GM21360 (cell line): ENCODE data around the gene GRXCR2.
A peak's percentile ranks its signal among the peaks of the same experiment; 100 is the strongest.
"Not testable (repeated sequence)": the region's sequence is repeated elsewhere in the genome, so short reads cannot be mapped to it uniquely, and the experiment has no call there.

Source experiments
- ATAC-seq: cut with Tn5 transposase; IDR thresholded peaks from one replicate; pipeline ENCODE4 v1.9.1; 2021; ENCODE audit warnings: mild to moderate bottlenecking, moderate library complexity; ENCODE audit not compliant: unreplicated experiment

Gene GRXCR2

DNA sequence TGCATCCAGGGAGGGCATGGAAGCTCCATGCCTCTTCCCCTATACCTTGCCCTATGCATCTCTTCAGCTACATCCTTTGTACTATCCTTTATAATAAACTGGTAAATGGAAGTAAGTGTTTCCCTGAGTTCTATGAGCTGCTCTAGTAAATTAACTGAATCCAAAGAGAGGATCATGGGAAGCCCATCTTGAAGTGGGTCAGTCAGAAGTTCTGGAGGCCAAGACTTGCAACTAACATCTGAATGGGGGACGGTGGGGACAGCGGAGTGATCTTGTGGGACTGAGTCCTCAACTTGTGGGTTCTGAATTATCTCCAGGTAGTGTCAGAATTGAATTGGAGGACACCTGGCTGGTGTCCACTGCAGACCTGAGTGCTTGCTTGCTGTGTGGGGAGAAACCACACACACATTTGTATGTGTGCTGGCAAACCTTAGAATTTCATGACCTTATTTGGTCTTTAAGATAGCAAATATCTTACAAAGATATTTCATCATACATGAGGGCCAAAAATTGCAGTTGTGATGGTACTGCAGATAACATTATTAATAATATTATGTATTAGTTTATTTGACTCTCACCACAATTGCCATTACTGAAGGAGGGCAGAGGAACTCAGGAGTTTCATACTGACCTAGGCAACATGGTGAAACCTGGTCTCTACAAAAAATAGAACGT is 32.2 kb downstream of the GRXCR2 start:
- ATAC-seq: no peak

GRCh38 chr5:145838276-145838675 is 34.5 kb downstream of the GRXCR2 start:
- no peak for ATAC-seq

- ATAC-seq: not testable (repeated sequence)
Measured at GRCh38 chr5:145836241-145836640, 36.6 kb downstream of the GRXCR2 start.

DNA sequence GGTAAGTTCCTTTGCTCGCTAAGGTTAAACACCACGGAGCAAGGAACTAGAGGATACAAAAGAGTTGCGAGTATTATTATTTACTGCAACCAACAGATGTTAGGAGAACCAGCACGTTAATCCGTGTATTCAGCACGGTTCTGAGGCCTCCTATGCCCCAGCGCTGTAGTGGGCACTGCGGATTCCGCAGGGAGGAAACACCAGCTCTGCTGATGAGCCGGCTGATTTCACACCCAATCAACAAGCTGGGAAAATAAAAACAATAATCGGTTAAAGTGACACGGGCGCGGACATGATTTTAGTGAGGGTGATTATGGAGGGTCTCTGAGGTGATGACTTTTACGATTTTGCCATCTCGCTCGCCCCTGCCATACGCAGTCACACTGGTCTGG is 37.0 kb downstream of the GRXCR2 start:
- ATAC-seq: no peak

- ATAC-seq: peak; percentile 70
Measured at GRCh38 chr5:145834917-145835847, 37.6 kb downstream of the GRXCR2 start, which contains the start of gene PRELID2. PRELID2 (minus strand) TSS chr5:145835342; CDS start chr5:145835251, 91 bp downstream.

DNA sequence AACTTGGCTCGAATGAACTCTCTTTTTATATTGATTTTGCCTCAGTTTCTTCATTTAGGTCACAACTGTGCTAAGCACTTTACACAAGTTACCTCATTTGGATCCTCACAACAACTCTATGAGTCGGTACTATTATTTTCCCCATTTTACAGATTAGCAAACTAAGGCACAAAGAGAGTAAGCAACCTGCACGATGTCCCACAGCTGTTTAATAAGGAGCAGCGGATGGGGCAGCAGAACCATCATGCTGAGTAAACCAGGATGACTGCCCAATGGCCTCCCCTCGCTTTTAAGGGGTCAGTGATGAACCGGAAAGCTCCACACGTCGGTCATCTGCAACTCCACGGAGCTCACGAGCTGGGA is 38.3 kb downstream of the GRXCR2 start:
- ATAC-seq: no peak

DNA sequence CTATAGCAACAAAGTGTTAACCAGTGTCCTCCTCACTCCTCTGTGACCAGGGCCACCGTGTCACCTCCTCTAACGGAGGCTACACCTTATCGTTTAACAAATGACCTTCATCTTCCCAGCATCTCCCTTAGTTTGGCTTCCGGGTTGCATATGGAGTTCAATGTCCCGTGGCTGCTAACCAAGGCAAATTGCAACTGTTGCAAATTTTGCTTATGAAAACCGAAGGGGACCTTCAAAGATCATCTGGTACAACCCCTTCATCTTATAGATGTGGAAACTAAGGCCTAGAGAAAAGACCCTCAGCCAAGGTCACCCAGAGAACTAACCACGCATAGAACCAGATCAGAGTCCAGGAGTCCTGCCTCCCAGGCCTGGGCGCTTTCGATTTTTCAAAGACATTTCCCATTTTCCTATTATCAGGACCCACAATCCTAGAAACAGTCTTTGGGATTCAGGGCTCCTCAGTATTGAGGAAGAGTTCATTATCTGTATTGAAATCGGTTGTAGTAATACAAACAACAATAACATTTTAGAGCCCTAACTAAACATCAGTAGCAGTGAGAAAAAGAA is 39.1 kb downstream of the GRXCR2 start:
- ATAC-seq: no peak

DNA sequence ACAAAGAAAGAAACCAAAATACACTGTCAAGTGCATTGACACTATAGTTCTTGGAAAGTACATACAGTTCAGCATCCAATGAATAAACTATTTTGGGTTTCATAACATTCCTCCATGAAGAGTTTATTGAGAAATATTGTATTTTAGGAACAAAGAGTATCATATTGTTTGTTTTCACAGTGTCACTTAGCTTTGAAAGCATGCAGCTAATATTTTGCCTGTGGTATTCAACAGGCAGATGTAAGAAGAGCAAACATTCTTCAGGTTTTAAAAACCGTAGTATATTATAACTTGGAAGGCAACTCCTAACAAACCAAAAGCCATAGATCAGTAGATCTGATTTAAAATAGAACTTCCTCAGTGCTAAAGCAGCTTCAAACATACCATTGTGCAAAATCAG is 42.2 kb downstream of the GRXCR2 start:
- no peak for ATAC-seq

DNA sequence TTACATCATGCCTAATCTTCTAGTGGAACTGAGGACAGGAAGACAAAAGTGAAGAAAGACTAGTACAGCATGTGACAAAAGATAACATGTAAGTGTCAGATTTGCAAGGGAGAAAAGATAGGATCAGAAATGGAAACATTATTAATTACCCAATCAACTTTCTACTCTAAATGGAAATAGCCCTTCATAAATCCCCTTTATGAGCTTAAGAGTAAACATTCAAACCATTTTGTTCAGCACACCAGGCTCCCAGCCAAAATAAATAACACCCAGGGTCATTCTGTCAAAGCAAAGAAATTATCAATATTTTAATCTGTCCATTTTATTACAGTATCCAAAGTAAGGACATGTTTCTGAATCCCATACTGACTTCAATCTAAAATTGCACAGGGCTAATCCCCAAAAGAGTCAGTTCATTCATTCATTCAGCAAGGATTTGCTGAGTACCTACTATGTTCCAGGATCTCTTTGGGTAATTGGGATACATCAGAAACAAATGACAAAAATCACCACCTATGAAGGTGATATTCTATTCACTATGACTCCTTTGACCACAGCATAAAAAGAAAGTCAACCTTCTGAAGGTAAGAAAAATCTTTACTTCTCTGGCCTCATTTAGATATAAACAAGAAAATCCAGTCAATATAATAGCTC is 43.0 kb downstream of the GRXCR2 start:
- ATAC-seq: no peak

DNA sequence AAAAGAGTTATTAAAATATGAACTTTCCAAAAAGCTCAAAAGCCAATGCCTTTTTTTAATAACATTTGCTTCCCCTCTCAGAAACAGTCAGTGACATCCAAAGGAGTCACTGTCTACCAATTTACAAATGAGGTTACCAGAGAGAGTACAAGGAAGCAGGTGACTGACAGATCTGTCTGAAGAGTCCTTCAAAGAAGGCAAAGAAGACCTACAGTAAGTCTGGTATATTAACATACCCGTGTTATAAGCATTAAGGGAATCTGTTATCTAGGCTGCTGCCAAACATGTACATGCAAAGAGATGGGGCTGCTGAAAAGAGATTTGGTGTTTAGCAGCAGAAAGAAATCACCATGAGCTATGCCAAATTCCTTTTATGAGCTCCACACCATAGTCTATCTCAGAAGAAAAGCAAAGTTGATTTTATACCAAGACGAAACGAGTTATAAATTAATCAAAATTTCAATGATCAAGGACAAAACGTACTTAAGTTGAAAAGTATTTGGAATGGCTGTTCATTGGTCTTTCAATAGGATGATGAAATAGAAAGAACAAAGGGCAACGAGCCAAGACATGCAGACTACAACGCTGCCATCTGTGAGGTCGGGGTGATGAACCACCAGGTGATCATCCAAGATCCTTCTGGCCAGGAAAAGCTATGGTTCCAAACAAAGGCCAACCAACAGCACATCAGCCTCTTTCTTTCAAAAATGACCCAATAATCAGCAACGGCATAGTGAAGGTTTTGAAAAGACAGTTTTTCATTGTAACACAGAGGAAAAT is 45.7 kb downstream of the GRXCR2 start:
- ATAC-seq: no peak

- ATAC-seq: peak; percentile 58
Measured at GRCh38 chr5:145825751-145826180, 47.0 kb downstream of the GRXCR2 start.

DNA sequence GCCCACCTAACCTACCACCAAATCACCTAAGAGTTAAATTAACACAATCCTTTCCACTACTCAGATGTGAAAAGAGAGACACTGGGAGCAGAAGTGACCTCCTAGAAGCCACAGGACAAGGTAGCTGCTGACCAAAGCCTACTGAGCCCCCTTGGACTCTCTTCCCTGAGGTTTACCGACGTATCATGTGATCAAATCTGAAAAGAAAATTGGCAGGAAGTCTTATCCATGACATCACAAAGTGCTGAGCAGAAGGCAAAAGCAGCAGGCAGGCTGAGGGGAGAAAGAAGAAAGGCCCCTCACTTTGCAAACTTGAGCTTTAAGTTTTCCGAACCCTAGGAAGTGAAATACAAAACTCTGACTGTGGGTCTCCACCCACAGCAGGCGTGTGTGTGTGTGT is 48.8 kb downstream of the GRXCR2 start:
- ATAC-seq: no peak

DNA sequence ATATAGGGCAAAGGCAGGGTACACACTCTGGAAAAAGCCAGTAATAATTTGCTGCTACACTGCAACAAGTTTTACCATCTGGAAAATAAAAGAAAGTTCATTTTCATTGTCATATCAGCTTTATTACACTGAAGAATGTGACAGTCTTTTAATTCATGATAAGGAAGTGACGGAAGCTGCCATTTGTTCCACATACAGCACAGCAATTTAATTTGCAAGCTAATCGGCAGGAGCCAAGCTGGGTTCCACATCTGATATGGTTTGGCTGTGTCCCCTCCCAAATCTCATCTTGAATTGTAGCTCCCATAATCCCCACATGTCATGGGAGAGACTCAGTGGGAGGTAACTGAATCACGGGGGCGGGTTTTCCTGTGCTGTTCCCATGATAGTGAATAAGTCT is 54.2 kb downstream of the GRXCR2 start:
- no peak for ATAC-seq

DNA sequence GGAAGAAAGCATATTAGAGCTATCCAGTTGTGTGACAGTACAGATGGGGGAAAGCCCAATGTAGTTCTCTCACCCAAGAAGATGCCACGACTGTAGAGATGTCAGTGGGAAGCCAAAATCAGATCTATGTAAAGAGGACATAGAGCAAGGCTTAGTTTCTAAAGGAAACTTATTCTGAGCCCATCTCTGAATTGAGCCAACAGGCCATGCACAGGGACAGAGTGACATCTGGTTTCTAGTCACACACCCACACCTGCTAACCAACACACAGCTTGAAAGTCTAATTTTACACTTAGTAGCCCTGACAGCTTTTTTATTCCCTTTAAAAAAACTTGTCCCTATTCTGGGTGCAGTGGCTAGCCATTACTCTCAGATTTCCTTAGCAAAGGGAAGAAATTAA is 59.9 kb downstream of the GRXCR2 start:
- no peak for ATAC-seq

DNA sequence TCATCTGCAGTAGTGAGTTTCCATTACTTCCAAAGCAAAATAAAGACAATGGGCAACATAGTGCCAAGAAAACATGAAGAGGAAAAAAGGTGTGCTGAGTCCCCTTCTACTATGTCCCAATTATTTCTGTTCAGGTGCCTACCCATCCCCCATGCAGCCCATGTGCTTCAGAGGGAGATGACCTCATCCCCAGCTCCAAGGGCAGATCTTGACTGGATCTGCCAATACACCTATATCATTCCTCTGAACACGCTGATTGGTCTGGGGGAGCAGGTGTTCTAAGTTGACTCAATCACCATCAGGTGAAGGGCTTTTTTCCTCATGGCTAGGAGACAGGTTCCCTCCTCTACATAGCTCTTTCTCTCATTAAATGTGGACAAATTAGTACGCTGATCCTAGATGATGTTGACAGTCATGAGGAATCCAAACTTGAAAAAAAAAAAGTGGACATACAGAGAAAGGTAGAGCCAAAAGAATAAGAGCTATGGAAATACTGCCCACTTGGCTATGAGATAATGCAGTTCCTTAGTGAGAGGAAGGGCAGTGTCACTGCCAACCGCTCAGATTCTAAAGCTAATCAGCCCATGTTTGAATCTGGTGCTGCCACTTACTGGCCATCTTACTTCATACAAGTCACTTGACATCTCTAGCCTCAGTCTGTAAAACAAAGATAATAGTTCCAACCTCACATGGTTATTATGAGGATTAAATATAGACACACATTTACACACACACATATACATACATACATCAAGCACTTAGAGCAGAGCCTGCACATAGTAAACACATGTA is 60.8 kb downstream of the GRXCR2 start:
- no peak for ATAC-seq
